H1 (cell line): Measurements from ENCODE around the gene ZDHHC11B. TPM values are rescaled to one million over a fixed set of nuclear protein-coding genes. Genes with fewer than 3 reads are reported as not detected.

Experiments used
- CTCF ChIA-PET: fragments of 300-600 bp; sonication (Branson Sonifier 250); formaldehyde crosslinking; loops from one replicate; lab custom pipeline; 2021; ENCODE audit not compliant: partially characterized antibody; lab: Charles Lee
- POLR2A ChIA-PET: fragments of 300-600 bp; sonication (Branson Sonifier 250); formaldehyde crosslinking; loops from one replicate; lab custom pipeline; 2021; ENCODE audit warnings: inconsistent platforms; ENCODE audit not compliant: partially characterized antibody; lab: Charles Lee
- DNase-seq, 2 experiments: peaks; one replicate each; pipeline versions ENCODE4 v3.0.0 to v3.0.0-alpha.2; 2010 to 2022; ENCODE audit warnings: low spot score in 2 of 2, low read depth in 1 of 2, mixed read lengths in 1 of 2
- FAIRE-seq: peaks from 2 replicates; lab custom pipeline; 2011; peaks lifted over from hg19 to GRCh38; lab: Jason Lieb, UNC
- H2AFZ ChIP-seq: 2 replicates; pipeline ENCODE4 v1.8.1; 2012; ENCODE audit warnings: low read length, inconsistent platforms
- H2AK5ac ChIP-seq: 2 replicates; pipeline ENCODE4 v1.6.1; 2013; ENCODE audit warnings: low read depth, low read length
- H2BK120ac ChIP-seq: replicated peaks from 2 replicates; pipeline ENCODE3; 2013; ENCODE audit warnings: low read depth, low read length, inconsistent platforms
- H2BK12ac ChIP-seq: 2 replicates; pipeline ENCODE4 v1.6.1; 2013; ENCODE audit warnings: low read depth, low read length
- H2BK15ac ChIP-seq: 2 replicates; pipeline ENCODE4 v1.6.1; 2013; ENCODE audit warnings: low read length
- H2BK20ac ChIP-seq: 2 replicates; pipeline ENCODE4 v1.6.1; 2013; ENCODE audit warnings: low read length
- H2BK5ac ChIP-seq: 2 replicates; pipeline ENCODE4 v1.6.1; 2013; ENCODE audit warnings: low read depth, low read length
- H3K14ac ChIP-seq: 2 replicates; pipeline ENCODE4 v1.6.1; 2013; ENCODE audit warnings: inconsistent platforms; ENCODE audit not compliant: insufficient read length
- H3K18ac ChIP-seq: 2 replicates; pipeline ENCODE4 v1.6.1; 2013; ENCODE audit warnings: low read length; ENCODE audit errors: extremely low read depth
- H3K23ac ChIP-seq: 2 replicates; pipeline ENCODE4 v1.6.1; 2013; ENCODE audit warnings: inconsistent platforms; ENCODE audit not compliant: insufficient read length
- H3K23me2 ChIP-seq: 2 replicates; pipeline ENCODE4 v1.6.1; 2013; ENCODE audit warnings: low read depth, low read length
- H3K27ac ChIP-seq: 2 replicates; pipeline ENCODE4 v1.6.1; 2011; ENCODE audit warnings: low read depth, low read length, inconsistent platforms
- H3K27me3 ChIP-seq, 4 experiments: replicated peaks in 1 of 4; 1 replicate in 1 of 4; 2 replicates in 3 of 4; pipeline versions ENCODE4 v1.6.1 to v1.8.1; 2011 to 2013; ENCODE audit warnings: low read length in 3 of 4, mild to moderate bottlenecking in 3 of 4, inconsistent platforms in 2 of 4, mixed read lengths in 2 of 4, moderate library complexity in 1 of 4; ENCODE audit not compliant: control insufficient read depth in 3 of 4, insufficient read depth in 3 of 4; ENCODE audit errors: extremely low read depth in 1 of 4
- H3K36me3 ChIP-seq, 4 experiments: 2 replicates each; pipeline versions ENCODE4 v1.6.1 to v1.8.1; 2011 to 2013; ENCODE audit warnings: mild to moderate bottlenecking in 4 of 4, low read length in 3 of 4, moderate library complexity in 2 of 4, control low read depth in 1 of 4, inconsistent platforms in 1 of 4; ENCODE audit not compliant: insufficient read depth in 4 of 4, control insufficient read depth in 2 of 4
- H3K4ac ChIP-seq: replicated peaks from 2 replicates; pipeline ENCODE3; 2013; ENCODE audit warnings: low read length, low read depth, mixed read lengths, inconsistent platforms; ENCODE audit not compliant: insufficient read length
- H3K4me1 ChIP-seq, 4 experiments: replicated peaks in 1 of 4; 1 replicate in 1 of 4; 2 replicates in 3 of 4; pipeline versions ENCODE4 v1.6.1 to v1.8.1; 2011 to 2013; ENCODE audit warnings: low read length in 3 of 4, inconsistent platforms in 2 of 4, mixed read lengths in 1 of 4; ENCODE audit not compliant: insufficient read depth in 4 of 4, control insufficient read depth in 3 of 4
- H3K4me2 ChIP-seq, 2 experiments: 2 replicates each; pipeline versions ENCODE4 v1.6.1 to v1.8.1; 2011 to 2013; ENCODE audit warnings: low read depth in 2 of 2, low read length in 2 of 2, control low read depth in 1 of 2, inconsistent platforms in 1 of 2, mild to moderate bottlenecking in 1 of 2; ENCODE audit not compliant: insufficient read depth in 1 of 2
- H3K4me3 ChIP-seq, 4 experiments: fragments of 200-600, 300-600 bp in 1 of 4; sonication (generic), shearing (Covaris generic), sonication (Bioruptor Twin) in 1 of 4; 2 replicates each; pipeline versions ENCODE4 v1.5.1 to v1.8.1; 2011 to 2016; ENCODE audit warnings: low read length in 4 of 4, low read depth in 3 of 4, control low read depth in 2 of 4, inconsistent platforms in 2 of 4, mild to moderate bottlenecking in 2 of 4, mixed read lengths in 1 of 4, moderate library complexity in 1 of 4; ENCODE audit not compliant: insufficient read depth in 2 of 4; ENCODE audit errors: extremely low read depth in 1 of 4
- H3K56ac ChIP-seq: replicated peaks from 2 replicates; pipeline ENCODE3; 2013; ENCODE audit warnings: low read depth, mild to moderate bottlenecking, mixed read lengths, low read length, inconsistent platforms; ENCODE audit not compliant: insufficient read length
- H3K79me1 ChIP-seq: 2 replicates; pipeline ENCODE4 v1.6.1; 2013; ENCODE audit warnings: low read depth, low read length, control low read depth
- H3K79me2 ChIP-seq, 2 experiments: 2 replicates each; pipeline versions ENCODE4 v1.6.1 to v1.8.1; 2012 to 2013; ENCODE audit warnings: low read length in 2 of 2, mild to moderate bottlenecking in 2 of 2, inconsistent platforms in 1 of 2; ENCODE audit not compliant: insufficient read depth in 2 of 2, control insufficient read depth in 1 of 2
- H3K9ac ChIP-seq, 4 experiments: replicated peaks in 1 of 4; 1 replicate in 1 of 4; 2 replicates in 3 of 4; pipeline versions ENCODE4 v1.6.1 to v1.8.1; 2011 to 2013; ENCODE audit warnings: low read depth in 3 of 4, low read length in 3 of 4, control low read depth in 2 of 4, mild to moderate bottlenecking in 2 of 4, moderate library complexity in 2 of 4, inconsistent platforms in 1 of 4; ENCODE audit errors: extremely low read depth in 1 of 4
- H3K9me3 ChIP-seq, 2 experiments: 2 replicates each; pipeline versions ENCODE4 v1.6.1 to v1.8.1; 2012 to 2013; ENCODE audit warnings: mild to moderate bottlenecking in 2 of 2, moderate library complexity in 2 of 2, control low read depth in 1 of 2, inconsistent platforms in 1 of 2, low read depth in 1 of 2, low read length in 1 of 2, mixed read lengths in 1 of 2; ENCODE audit not compliant: insufficient read depth in 2 of 2
- H4K20me1 ChIP-seq, 2 experiments: replicated peaks in 1 of 2; 2 replicates each; pipeline versions ENCODE3 to v1.8.1; 2011 to 2013; ENCODE audit warnings: inconsistent platforms in 2 of 2, low read length in 2 of 2, mild to moderate bottlenecking in 1 of 2; ENCODE audit not compliant: insufficient read depth in 2 of 2, control insufficient read depth in 1 of 2
- H4K5ac ChIP-seq: 2 replicates; pipeline ENCODE4 v1.6.1; 2013; ENCODE audit warnings: low read length, low read depth, mixed read lengths, inconsistent platforms; ENCODE audit not compliant: insufficient read length
- H4K8ac ChIP-seq: 2 replicates; pipeline ENCODE4 v1.8.0; 2013; ENCODE audit warnings: mild to moderate bottlenecking, moderate library complexity, low read length, inconsistent platforms; ENCODE audit not compliant: insufficient read depth; ENCODE audit errors: extremely low read depth
- H4K91ac ChIP-seq: replicated peaks from 2 replicates; pipeline ENCODE3; 2013; ENCODE audit warnings: low read length, mixed read lengths, inconsistent platforms; ENCODE audit not compliant: insufficient read length
- KDM1A ChIP-seq: fragments of 200-600, 300-600 bp; sonication (generic); IDR thresholded peaks from 2 replicates; pipeline ENCODE4 v1.7.1; 2016; ENCODE audit warnings: mild to moderate bottlenecking, low read length, borderline replicate concordance
- POU5F1 ChIP-seq: IDR thresholded peaks from 2 replicates; pipeline ENCODE4 v1.6.1; 2011; ENCODE audit warnings: low read depth, mild to moderate bottlenecking, low read length, moderate library complexity
- RFX5 ChIP-seq: IDR thresholded peaks from 2 replicates; pipeline ENCODE4 v1.6.1; 2011; ENCODE audit warnings: low read depth, low read length, improper control_type of control experiment, borderline replicate concordance
- SIN3A ChIP-seq, 2 experiments: IDR thresholded peaks in 1 of 2; conservative IDR thresholded peaks in 1 of 2; 2 replicates each; pipeline ENCODE4 v1.6.1; 2011 to 2012; ENCODE audit warnings: low read length in 2 of 2, improper control_type of control experiment in 1 of 2, low read depth in 1 of 2, mild to moderate bottlenecking in 1 of 2
- SIX5 ChIP-seq: IDR thresholded peaks from 2 replicates; pipeline ENCODE4 v1.6.1; 2011; ENCODE audit warnings: mild to moderate bottlenecking, low read depth, low read length
- SP1 ChIP-seq: IDR thresholded peaks from 2 replicates; pipeline ENCODE4 v1.6.1; 2011; ENCODE audit warnings: low read depth, low read length
- SUZ12 ChIP-seq: fragments of 200-600 bp; sonication (generic); IDR thresholded peaks from 2 replicates; pipeline ENCODE4 v1.6.1; 2012; ENCODE audit warnings: mild to moderate bottlenecking, inconsistent platforms, low read length, moderate library complexity, mixed read lengths
- TBP ChIP-seq: IDR thresholded peaks from 2 replicates; pipeline ENCODE4 v1.6.1; 2011; ENCODE audit warnings: low read depth, low read length, improper control_type of control experiment
- WGBS, 2 experiments: shearing (Covaris generic) in 1 of 2; methylation state at CpG; one replicate each; pipeline versions ENCODE4 v1.1.6 to v1.1.7; 2013 to 2015; ENCODE audit warnings: low lambda C conversion rate in 2 of 2, mixed read lengths in 2 of 2, inconsistent platforms in 1 of 2, low coverage in 1 of 2, missing lambda C conversion rate in 1 of 2; ENCODE audit not compliant: insufficient replicate concordance in 2 of 2, insufficient coverage in 1 of 2, insufficient read length in 1 of 2; ENCODE audit errors: extremely low coverage in 1 of 2, missing lambda C conversion rate in 1 of 2; 5-methylcytosine and 5-hydroxymethylcytosine counted together
- polyA plus RNA-seq, 7 experiments: library from polyadenylated mRNA; depleted of rRNA in 3 of 7; stranded (reverse) in 5 of 7; unstranded in 2 of 7; fragments of >200 nt in 5 of 7; fragments of 200-250 nt in 2 of 7; gene quantifications; 1 replicate in 5 of 7; 2 replicates in 1 of 7; 4 replicates in 1 of 7; pipeline versions ENCODE4 v1.2.1 to v1.2.3, GENCODE V29; 2011 to 2013; ENCODE audit warnings: missing spikeins in 2 of 7, mixed read lengths in 2 of 7
- total RNA-seq: library from RNA; stranded (reverse); fragmentation: NEBNext Ultra II Directional; extraction: Animal tissue kit (Norgen Biotek cat#: 25700); gene quantifications from 2 replicates; pipeline ENCODE4 v1.2.1, GENCODE V29; 2021

Gene ZDHHC11B
- total and polyA plus RNA-seq, 2 of the 8 experiments (the other 6 are each of a cell fraction or from before 2014, with no cell fraction given) = 0.29 to 2.5 TPM

DNA sequence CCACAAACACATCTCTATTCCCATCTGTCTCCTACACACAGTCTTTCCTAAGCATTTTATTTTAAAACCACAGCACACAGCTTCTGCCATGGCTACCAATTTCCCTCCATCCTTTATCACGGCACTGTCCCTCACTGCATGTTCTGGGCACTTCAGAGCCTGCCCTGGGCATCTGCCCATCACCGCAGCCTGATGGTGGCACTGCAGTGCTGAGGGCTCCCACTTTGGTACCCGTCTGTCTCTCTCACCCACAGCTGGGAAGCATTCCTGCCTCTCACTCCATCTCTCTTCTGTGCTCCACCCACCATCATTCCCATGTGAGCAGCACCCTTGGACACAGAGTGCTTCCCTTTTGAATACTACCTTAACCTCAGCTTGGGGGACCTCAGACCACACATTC is 34.5 kb upstream of the ZDHHC11B start:
- H3K18ac ChIP-seq = no peak overlapping the region
- H2BK120ac ChIP-seq = no peak overlapping the region
- no peak overlapping the region for H3K56ac ChIP-seq
- no peaks in the 10 kb centered on the region for H3K23me2 ChIP-seq
- H3K27me3 ChIP-seq = no peaks in the 10 kb centered on the region
- H3K79me2 ChIP-seq = no peaks in the 10 kb centered on the region
- ChIA-PET CTCF (no interaction called here), POLR2A (no interaction called here)
- TF ChIP-seq RFX5 (no peak), SP1 (no peak), TBP (no peak), KDM1A (no peak), SIN3A (conservative IDR thresholded peaks at IDR 0.05 in 1 of 2, IDR thresholded peaks at IDR 0.05 in 1 of 2; ENCODE audit: low read depth in 1 of 2, low read length in 2 of 2) (no peak), SIX5 (no peak), SUZ12 (no peak), POU5F1 (no peak)
- H3K4ac ChIP-seq = no peak overlapping the region
- H3K9me3 ChIP-seq = no peaks in the 10 kb centered on the region
- WGBS, 2 experiments = 95% methylated on average over 3 of the region's 3 CpGs; no CpG with 5 or more reads in 1 of the 2 experiments
- H3K4me2 ChIP-seq = no peak overlapping the region
- H3K27ac ChIP-seq = no peak overlapping the region
- H2BK20ac ChIP-seq = no peak overlapping the region
- DNase-seq (no peak), FAIRE-seq (no peak)
- no peak overlapping the region for H2AK5ac ChIP-seq
- H3K79me1 ChIP-seq = no peaks in the 10 kb centered on the region
- H3K4me1 ChIP-seq = no peaks in the 10 kb centered on the region
- no peak overlapping the region for H2BK5ac ChIP-seq
- H4K91ac ChIP-seq = no peak overlapping the region
- H4K5ac ChIP-seq = no peak overlapping the region
- H2AFZ ChIP-seq = no peak overlapping the region
- H4K8ac ChIP-seq = no peak overlapping the region
- H3K23ac ChIP-seq = no peak overlapping the region
- H2BK15ac ChIP-seq = no peak overlapping the region
- H3K36me3 ChIP-seq = peaks cover 0 to 14% (median 2%) of the 10 kb centered on the region in 4 experiments; a peak in 4 of 8 replicates
- H4K20me1 ChIP-seq = no peaks in the 10 kb centered on the region
- H3K4me3 ChIP-seq = no peak overlapping the region
- no peak overlapping the region for H3K9ac ChIP-seq
- no peak overlapping the region for H2BK12ac ChIP-seq
- H3K14ac ChIP-seq = no peak overlapping the region
